SU-DHL-6 (cell line): ENCODE measurements around the gene FOXB1.

Experiments used
- CTCF ChIP-seq: fragments of 200-600 bp; sonication (generic); IDR thresholded peaks from one replicate; pipeline ENCODE4 v1.5.1; 2017; ENCODE audit warnings: antibody characterized with exemption, mild to moderate bottlenecking, low read length, moderate library complexity; ENCODE audit not compliant: insufficient read depth, poor library complexity, severe bottlenecking
- EZH2phosphoT487 ChIP-seq: fragments of 200-600 bp; sonication (generic), shearing (Covaris generic); conservative IDR thresholded peaks from 2 replicates; pipeline ENCODE4 v1.6.1; 2018; ENCODE audit warnings: mild to moderate bottlenecking, antibody characterized with exemption, low read length, moderate library complexity, mixed read lengths

DNA sequence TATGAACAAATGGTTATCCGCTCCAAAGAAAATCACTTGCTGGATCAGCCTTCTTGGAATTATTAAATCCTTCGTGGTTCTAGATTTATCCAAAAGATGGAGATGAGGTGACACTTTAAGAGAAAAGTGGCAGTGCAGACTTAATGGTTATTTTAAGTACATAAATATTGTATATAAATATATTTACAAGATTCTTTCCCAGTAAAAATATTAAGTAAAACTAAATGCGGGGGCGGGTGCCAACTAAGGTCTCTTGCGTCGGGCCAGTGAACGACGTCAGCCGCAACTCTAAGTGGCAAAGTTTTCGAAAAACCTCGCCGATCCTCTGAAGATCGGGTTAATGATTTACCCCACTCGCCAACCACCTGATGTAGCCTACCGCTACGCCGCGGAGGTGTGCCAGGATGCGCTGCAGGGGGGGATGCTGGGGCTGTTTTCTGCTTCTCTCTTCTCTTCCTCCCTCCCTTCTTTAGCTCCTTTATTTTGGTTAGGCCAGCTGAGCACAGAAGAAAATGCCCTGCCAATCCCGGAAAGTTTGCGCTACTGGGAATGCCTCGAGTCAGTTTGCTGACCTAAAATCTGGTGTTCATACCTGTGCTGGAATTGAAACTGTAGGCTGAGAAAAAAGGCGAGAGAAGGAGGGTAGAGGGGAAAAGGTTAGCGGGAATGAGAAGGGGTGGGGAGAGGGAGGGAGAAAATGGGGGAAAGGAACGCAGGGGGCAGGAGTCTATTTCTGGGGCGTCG, 7.6 kb upstream of the FOXB1 start:
- TF ChIP-seq EZH2phosphoT487 (no peak), CTCF (no peak)
